T1000 (cell line): ENCODE measurements around the gene SOST.

Experiments
- DNase-seq: peaks from one replicate; lab custom pipeline; 2025; ENCODE audit warnings: mixed read lengths; lab: John Stamatoyannopoulos, UW

SOST gene

DNA sequence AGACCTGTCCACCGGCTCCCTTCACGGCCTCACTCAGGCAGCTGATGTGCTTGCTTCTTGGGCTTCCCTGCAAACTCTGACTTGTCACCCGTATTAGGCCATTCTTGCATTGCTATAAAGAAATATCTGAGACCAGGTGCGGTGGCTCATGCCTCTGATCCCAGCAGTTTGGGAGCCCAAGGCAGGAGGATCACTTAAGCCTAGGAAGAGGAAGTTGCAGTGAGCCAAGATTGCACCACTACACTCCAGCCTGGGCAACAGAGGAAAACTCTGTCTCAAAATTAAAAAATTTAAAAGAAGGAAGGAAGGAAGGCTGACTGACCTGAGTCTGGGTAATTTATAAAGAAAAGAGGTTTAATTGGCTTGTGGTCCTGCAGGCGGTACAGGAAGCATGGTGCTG lies 17.0 kb downstream of the SOST start:
- DNase-seq, result no peak

DNA sequence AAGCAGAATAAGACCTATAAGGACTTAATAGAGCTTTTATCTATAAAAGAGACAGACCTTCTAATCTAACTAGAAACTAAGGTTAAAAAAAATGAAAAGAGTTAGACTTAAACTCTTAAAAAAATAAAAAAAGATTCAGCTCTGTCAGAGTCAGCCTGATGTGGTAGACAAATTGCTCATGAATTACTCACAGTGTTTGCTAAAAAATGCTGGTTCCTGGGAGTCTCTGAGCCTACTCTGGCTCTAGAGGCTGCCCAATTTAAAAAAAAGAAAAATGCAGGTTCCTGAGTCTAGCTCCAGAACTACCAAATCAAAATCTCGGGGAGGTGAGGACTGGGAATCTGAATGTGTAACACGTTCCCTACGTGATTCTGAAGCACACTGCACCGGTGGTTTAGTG lies 18.1 kb downstream of the SOST start:
- DNase-seq, result no peak

DNA sequence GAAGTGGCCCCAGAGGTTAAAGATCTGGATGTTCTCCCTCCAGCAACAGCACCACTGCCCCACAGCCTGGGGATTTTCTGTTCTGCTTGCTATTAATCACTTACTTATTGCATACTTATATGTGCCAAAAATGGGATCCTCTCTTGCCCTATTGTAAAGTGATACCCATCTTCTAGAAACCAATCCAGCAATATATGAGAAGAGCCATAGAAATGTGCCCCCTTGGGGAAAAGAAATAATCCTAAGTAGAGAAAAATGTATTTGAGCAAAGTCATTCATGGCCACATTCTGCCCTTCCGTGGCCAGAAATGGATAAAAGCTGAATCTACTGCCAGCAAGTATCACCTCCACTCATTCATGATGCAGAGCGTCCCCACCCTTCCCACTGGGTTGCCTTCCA lies 20.9 kb downstream of the SOST start:
- DNase-seq, result no peak

DNA sequence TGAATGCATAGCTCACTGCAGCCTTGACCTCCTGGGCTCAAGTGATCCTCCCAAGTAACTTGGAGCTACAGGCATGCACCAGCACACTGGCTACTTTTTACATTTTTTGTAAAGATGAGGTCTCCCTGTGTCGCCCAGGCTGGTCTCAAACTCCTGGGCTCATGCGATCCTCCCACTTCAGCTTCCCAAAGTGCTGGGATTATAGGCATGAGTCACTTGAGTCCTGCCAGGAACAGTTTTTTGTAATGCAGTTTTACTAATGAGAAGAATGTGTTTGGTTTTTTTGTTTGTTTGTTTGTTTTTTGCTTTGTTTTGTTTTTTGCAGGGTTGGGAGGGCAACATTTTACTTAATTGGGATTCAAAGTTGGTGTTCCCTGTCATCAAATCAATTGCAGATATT lies 22.2 kb downstream of the SOST start:
- no peak for DNase-seq

DNA sequence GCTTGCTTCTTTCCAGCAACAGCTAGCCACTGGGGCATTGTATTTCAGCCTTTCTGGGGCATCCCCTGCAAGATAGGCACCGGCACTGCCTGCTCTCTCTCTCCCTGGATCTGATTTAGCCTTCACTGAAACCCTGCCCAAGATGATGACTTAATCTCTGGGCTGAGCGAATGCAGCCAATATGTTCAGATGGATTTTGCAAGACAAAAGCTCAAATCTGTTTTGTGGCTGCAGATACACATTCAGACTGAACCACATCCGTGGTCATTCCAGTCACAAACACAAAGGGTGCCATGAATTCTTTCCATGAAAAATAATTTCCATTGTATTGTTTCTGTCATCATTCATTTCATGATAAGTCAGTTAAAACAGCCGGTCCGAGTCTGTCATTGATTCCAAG lies 24.2 kb downstream of the SOST start:
- DNase-seq, result no peak

DNA sequence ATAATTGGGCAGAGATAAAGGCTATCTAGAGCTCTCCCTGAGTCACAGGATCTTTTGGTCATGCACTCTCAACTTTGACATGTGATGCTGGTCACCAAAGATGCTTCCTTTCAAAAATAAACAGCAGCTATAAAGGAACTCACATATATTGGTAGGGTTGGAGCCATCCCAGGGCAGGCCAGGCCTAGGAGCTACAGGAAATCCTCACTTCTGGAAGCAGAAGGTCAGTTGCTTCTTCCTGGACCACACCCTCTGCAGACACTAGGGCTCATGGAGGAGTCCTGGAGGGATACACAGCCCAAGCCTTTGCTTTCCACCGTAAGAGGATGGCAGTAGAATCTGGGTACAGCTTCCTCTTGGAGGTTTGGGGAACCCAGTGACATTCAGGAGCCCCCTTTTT lies 24.6 kb downstream of the SOST start:
- no peak for DNase-seq

DNA sequence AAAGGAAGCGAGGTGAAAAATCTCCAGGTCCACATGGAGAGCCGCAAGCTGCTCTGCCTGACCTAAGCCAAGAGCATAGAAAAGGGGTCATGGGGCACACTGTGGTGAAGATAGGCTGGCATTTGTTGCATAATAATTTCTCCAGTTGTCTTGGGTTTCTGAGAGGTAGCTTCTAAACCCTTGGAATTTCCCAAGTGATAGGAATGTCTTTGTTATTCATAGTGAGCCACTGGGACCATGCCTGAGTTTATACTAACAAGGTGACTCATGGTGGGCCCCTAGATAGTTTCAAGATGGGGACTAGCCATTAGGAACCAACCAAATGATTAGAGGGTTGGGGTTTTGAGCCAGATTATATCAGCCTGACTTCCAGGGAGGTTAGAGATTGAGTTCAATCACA lies 25.6 kb downstream of the SOST start:
- peak; percentile 53 for DNase-seq

DNA sequence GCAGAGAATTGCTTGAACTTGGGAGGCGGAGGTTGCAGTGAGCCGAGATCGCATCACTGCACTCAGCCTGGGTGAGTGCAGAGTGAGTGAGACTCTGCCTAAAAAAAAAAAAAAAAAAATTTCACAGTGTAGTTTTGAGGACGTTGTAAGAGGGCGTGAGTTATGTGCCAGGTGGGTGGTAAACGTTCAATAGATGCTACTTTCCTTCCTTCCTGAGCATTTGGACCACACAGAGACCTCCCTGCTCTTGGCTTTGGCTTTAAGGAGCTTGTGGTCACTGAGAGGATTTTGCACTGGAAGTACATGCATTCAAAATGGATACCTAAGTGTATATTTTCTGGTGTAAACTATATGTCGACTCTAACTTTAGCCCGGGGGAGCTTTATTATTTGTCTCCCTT lies 30.5 kb downstream of the SOST start:
- no peak for DNase-seq

DNA sequence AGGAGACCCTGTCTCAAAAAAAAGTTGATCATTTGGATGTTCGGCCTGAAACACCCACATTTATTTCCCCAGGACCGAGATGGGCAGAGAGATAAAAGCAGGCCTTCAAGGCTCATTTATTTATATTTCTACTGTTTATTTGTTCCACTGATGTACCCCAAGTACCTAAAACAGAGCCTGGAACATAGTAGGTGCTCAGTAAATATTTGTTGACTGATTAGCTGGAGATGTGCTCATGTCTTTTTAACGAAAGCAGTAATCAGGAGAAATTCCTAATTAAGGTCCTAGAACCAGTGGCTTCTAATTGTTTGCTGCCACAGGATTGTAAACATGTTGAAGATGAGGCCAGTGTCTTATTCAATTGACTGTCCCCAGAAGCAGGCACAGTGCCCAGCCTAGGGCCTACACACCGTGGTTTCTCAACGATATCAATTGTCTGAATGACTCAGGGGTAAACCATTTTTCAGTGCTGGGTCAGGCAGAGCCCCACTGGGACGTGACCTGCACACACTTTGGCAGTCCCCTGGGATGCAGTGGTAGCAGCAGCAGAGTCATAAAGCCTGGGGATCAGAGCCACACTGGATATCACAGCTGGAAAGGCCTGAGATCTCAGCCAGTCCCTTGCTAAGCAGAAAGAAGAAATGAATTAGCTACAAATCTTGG lies 34.8 kb downstream of the SOST start:
- DNase-seq, result peak; percentile 91

DNA sequence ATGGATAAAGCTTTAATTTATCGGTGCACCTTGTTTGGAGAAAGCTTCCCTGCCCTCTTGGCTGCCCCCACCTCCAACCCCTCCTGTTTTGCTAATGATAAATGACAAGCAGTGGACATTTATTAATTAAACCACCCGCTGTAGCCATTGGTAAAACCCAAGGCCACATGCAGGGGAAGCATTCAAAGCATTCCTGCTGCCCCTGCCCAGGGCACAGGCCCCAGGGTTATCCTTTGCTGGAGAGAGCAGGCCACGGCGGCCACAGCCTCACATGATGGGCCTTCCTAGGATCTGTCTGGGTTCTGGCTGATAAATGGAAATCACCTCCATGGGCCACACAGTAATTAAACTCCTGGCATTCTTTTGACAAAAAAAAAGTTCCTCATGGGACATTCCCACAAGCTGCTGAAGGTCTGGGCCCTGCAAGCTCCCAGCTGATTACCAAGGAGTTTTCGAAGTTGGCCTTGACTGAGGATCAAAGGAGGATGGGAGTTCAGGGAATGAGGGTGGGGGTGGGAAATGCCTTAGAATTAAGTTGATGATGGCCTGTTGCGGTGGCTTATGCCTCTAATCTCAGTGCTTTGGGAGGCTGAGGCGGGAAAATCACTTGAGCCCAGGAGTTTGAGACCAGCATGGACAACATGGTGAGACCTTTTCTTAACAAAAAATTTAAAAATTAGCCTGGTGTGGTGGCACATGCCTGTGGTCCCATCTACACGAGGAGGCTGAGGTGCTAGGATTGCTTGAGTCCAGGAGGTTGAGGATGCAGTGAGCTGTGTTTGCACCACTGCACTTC lies 35.5 kb downstream of the SOST start:
- DNase-seq, result no peak

DNA sequence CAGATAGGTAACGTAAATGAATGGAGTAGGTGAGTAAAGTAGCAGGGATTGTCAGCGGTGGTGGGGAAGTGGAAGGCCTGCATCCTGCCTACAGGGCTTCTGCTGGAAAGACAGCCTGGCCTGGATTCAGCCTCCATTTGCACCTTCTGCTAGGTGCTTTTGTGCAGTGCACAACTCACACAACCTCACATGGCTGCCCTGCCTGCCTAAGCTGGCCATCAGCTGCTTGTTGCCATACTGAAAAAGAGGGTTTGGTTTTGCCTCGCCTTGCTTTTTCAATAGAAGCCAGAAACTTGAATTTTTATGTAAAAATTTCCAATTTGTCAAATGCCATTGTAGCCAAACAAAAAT lies 36.3 kb downstream of the SOST start:
- DNase-seq, result no peak

DNA sequence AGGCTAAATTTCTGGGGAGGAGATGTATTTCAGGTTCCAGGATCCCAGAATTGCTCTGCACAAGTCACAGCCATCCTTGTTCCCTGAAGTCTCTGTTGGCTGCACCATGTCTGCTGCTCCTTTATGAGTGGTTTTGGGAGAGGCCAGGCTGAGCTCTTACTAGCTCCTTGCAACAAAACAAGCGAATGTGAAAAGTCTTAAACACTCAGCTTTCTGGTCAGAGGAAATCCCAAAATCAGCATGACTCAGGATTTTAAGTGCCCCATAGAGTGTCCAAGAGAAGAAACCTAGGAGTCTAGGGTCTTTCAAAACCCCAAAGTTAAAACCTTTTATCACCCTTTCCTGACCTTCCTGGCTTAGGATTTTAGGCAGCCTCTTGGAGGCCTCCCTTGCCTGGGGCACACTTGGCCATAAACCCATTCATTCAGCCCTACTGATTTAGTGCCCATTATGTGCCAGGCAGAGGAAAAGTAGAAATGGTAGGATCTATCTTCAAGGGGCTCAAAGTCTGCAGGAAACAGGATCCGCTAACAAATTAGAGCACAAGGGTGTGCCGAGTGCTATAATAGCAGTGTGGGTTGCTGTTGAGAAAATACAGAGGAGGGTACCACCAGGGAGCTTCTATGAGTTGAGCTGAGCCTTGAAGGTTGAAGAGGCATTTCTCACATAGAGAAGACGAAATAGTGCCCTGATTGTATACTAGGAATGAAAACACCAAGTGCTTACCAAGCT lies 36.9 kb downstream of the SOST start:
- DNase-seq, result no peak

DNA sequence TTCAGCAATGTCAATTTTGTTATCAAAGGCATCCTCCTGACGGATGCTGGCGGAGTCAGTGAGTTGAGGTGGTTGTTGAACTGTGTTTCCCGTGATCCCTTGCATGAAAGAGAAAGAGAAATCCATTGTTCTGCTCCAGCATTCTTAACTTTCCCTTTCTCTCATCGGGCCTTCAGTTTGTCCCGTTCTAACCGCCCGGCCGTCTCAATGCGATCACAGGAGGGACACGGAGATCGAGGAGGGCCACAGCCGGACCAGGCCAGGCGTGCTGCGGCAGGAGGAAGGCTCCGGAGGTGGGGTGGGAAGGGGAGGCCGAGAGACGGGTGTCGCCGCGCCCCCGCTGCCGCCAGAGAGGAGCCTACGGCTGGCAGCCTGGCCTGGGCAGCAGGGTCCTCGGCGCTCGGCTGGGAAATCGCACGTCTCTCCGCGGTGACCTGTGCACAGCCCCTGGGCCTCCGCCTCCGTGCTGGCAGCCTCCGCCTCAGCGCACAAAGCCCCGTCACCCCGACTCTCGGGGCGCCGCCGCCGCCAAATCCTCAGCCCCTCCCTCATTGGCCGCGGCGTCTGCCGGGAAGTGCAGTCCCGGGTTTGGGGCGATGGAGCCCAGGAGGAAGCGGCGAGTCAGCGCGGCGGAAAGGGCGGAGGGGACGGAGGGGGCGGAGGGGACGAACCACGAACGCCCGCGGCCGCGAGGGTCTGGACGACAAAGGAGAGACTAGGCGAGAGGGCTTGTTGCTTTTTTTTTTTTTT lies 38.1 kb downstream of the SOST start:
- DNase-seq, result no peak

DNA sequence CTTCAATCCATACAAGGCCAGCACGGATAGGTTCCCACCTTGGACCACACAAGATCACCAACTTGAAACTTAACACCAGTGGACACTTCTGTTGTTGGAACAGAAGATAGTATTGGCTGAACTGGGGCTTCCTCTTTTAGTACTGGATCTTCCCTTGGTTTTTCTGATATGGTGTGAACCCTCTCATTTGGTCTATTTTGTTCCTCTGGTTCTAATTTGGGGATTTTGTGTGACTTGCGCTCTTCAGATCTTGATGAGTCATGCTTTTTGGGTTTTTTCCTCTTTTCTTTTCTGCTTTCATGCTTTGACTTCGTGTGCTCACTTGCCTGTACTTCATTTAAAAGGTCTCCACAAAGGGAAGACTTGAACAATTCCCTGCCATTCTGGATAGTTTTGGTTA lies 39.0 kb downstream of the SOST start:
- DNase-seq, result no peak

DNA sequence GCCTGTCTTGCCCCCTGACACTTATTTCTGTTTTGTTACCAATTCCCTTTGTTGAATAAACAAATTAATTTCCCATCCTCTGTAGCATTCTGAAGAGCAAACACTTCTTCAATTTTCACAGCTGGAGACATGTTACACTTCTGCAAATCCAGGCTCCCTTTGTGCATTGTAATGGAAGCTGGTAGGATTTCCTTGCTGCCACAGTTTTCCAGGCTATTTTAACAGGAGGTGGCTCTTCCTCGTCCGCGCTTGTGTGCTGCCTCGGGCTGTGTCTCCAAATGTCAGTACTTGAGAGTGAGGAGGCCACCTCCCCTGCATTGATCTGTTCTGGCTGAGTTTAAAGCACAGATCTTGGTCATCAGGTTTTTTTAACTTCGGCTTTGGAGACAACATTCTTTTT lies 40.0 kb downstream of the SOST start:
- DNase-seq, result no peak

DNA sequence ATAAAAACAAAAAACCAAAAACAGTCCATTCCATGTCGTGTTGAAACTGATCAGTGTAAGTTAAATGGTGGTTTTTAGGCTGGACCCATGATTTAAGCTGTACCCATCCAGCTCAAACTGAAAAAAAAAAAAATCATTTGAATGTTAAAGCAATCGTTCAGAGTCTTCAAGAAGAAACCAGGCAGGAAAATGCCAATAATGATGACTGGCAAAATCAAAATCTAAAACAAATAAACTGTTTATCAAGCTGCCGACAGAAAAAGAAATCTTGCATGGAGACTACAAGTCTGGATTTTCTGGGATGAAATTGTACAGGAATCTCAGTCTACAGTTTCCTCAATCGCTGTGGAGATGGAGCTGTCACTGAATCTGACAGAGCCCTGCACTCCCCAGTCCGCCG lies 40.7 kb downstream of the SOST start:
- DNase-seq, result no peak

DNA sequence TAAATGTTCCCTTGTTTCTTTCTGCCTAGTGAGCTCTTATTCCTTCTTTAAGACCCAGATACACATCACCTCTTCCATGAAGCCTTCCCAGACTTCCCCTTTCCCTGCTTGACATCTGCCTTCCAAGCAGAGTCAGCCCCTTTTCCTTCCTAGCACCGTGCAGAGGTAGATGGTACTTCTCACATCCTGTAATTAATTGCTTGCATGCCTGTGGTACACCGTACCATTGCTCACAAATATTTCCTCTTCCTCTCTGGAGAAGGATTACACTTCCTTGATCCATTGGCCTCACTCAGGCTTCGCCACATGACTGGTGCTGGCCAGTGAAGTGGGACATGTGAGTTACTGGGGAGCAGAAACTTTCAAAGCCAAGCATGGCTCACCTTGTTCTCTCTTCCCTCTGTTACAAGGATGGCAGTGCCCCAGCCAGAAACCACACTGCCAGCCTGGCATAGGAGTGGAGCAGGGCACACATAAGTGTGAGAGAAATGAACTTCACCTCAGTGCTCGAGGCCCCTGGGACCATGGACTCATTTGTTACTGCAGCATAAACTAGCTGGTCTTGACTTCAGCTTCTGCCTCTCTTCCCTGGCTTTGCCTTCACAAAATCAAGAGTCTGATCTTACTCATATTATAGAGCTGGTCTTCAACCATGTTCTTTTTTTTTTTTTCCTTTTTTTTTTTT lies 44.0 kb downstream of the SOST start:
- DNase-seq, result no peak

DNA sequence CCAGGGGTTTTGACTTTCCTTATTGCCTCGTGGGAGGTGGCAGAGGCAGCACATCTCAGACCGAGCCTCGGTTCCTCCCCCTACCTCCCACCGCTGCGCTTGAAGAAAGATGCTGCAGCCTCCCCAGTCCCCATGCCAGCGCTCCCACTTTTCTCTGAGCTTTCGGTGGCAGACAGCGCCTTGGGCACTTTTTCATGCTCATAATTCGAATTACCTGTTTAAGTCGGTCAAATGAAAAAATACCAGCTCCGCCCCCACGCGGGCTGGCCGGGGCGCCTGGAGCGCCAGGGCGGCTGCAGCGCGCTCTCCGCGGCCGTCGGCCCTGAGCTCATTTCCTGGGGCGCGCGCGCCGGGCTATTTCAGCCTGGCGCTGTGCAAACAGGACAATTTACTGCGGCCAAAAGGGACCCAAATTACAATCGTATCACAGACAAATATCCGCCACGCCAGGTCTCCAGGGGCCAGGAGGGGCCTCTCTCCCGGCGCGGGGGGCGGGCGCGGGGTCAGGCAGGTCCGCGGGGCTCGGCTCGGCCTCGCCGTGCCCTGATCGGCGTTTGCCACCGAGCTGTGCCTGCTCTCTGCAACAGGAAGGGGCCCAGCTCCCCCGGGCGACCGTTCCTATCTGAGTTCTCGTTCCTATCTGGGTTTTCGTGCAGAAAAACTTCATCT lies 45.0 kb downstream of the SOST start:
- DNase-seq, result no peak

DNA sequence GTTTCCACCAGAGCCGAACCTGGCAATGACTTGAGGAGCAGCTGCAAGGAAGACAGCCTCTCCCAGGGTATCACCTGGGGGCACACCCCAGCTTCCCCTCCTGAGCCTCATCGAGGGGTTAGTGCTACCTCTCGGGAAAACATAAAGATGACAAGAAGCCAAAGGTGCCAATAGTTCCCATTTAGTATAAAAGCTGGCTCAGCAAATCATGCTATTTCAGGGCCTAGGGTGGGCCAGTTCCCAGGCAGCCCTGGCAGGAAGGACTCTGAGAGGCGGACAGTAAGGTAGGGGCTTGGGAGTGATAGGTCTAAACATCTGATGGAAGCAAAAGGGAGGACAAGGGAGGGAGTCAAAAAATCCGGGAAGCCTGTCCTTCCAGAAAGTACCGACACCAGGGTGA lies 46.2 kb downstream of the SOST start:
- DNase-seq, result no peak

DNA sequence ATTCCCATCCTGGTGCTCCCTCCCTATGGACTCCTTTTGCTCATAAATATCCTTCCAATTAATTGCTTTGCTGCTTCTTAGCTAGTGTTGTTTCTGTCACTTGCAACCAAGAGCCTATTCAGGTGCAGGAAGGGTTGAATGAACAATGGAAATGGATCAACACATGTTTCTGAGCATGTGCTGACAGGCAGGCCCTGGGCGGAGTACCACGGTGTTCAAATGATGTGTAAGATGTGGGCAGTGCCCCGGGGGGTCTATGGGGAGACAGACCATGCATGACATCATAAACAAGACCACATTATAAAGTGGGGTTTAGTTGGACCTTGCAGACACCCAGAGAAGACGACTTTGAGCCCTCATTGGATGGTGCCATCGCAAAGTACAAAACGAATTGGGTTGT lies 48.5 kb downstream of the SOST start:
- no peak for DNase-seq

DNA sequence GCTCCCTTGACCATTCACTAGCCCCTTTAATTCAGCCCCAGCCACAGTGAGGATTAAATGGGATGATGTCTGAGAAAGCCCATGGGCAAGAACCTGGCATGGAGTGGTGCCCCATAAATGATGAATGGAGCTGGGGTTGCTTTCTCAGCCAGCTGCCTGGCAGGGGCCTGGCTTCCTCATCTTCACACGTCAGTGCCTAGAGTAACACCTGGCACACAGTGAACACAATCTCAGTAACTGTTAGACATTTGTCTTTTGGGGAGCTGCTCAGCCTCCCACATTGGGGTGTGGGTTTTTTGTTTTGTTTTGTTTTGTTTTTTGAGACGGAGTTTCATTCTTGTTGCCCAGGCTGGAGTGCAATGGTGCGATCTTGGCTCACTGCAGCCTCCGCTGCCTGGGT lies 49.4 kb downstream of the SOST start:
- DNase-seq, result no peak
